ENCODE data around the gene PKIB. TPM values are rescaled to one million over a fixed set of nuclear protein-coding genes. Genes with fewer than 3 reads are reported as not detected.

PKIB gene
- total and polyA plus RNA-seq, 2 donors (not counting 3 experiments of a cell fraction or from before 2014, with no cell fraction given) = not detected

GRCh38 chr6:122650403-122650802 is 40.2 kb downstream of the PKIB start:
- Histone ChIP-seq H3K27me3 (ENCODE audit: control insufficient read depth in 2 of 2, insufficient read depth in 2 of 2, low read length in 2 of 2) (no peaks in the 10 kb centered on the region), H3K27ac (ENCODE audit: insufficient read depth, low read depth, low read length) (no peak overlapping the region), H3K9me3 (replicated peaks; ENCODE audit: control insufficient read depth, insufficient read depth, low read length) (no peaks in the 10 kb centered on the region), H3K79me2 (ENCODE audit: control insufficient read depth, insufficient read depth, low read length) (no peaks in the 10 kb centered on the region), H4K20me1 (replicated peaks; ENCODE audit: control insufficient read depth, extremely low read depth, insufficient read depth, low read length) (no peaks in the 10 kb centered on the region), H3K4me1 (ENCODE audit: control insufficient read depth, extremely low read depth, insufficient read depth, low read length) (no peaks in the 10 kb centered on the region), H3K9ac (replicated peaks; ENCODE audit: extremely low read depth, insufficient read depth, low read length) (no peak overlapping the region), H3K9me1 (replicated peaks; ENCODE audit: control insufficient read depth, extremely low read depth, insufficient read depth, low read length) (no peaks in the 10 kb centered on the region), H3K36me3 (ENCODE audit: control insufficient read depth in 2 of 2, extremely low read depth in 1 of 2, insufficient read depth in 2 of 2, low read length in 2 of 2) (no peaks in the 10 kb centered on the region), H2AFZ (ENCODE audit: low read depth, low read length) (no peak overlapping the region), H3K4me2 (ENCODE audit: insufficient read depth, low read length) (no peak overlapping the region), H3K4me3 (replicated peaks in 1 of 3; ENCODE audit: insufficient read depth in 1 of 3, low read depth in 1 of 3, low read length in 3 of 3) (no peak overlapping the region)
- CTCF ChIA-PET = no interaction called here
- FAIRE-seq (no peak), DNase-seq (ENCODE audit: low read depth, low spot score) (no peak)
- intact Hi-C loops (cut with micrococcal nuclease) (no loop called here), dilution Hi-C loops (cut with MboI; ENCODE audit: extremely low pct_ligation_motif_present, low sequenced_read_pairs) (no loop called here)
- TF ChIP-seq EZH2 (IDR thresholded peaks at IDR 0.05; ENCODE audit: borderline replicate concordance, low read depth, low read length, severe bottlenecking) (no peak), MYC (IDR thresholded peaks at IDR 0.05; ENCODE audit: low read depth, low read length) (no peak), POLR2AphosphoS5 (IDR thresholded peaks at IDR 0.05; ENCODE audit: insufficient read depth, low read depth, low read length) (no peak), CTCF (IDR thresholded peaks at IDR 0.05; ENCODE audit: extremely low read depth in 1 of 2, insufficient read depth in 1 of 2, low read depth in 1 of 2, low read length in 2 of 2) (no peak), GATA2 (IDR thresholded peaks at IDR 0.05; ENCODE audit: insufficient read depth, insufficient read length, low read depth, low read length) (no peak), JUN (IDR thresholded peaks at IDR 0.05; ENCODE audit: borderline replicate concordance, insufficient read depth, insufficient read length, low read depth) (no peak), POLR2A (IDR thresholded peaks at IDR 0.05; ENCODE audit: low read depth, low read length) (no peak), FOS (IDR thresholded peaks at IDR 0.05; ENCODE audit: borderline replicate concordance, insufficient read depth, low read length) (no peak), MAX (IDR thresholded peaks at IDR 0.05; ENCODE audit: insufficient read depth, insufficient read length) (no peak)
- BruUV-seq (replicated peaks) = no TSS peak
- POLR2A ChIA-PET = no interaction called here

All from endothelial cell of umbilical vein (primary cell).